GM12878 (cell line): ENCODE results near the gene ITIH1. TPM values are rescaled to one million over a fixed set of nuclear protein-coding genes. Genes with fewer than 3 reads are reported as not detected.

ENCODE experiments used
- ASH2L ChIP-seq: fragments of 300-600, 200-600 bp; sonication (generic); IDR thresholded peaks from 2 replicates; pipeline ENCODE4 v1.6.1; 2017; ENCODE audit warnings: low read depth, mild to moderate bottlenecking, borderline replicate concordance
- BCL3 ChIP-seq: IDR thresholded peaks from 2 replicates; pipeline ENCODE4 v1.6.1; 2011; ENCODE audit warnings: borderline replicate concordance, low read depth, mild to moderate bottlenecking, moderate library complexity, low read length; ENCODE audit not compliant: insufficient read depth, poor library complexity, severe bottlenecking
- CREM ChIP-seq: IDR thresholded peaks from 2 replicates; pipeline ENCODE4 v1.6.1; 2014; ENCODE audit warnings: antibody characterized with exemption, low read depth
- CUX1 ChIP-seq: IDR thresholded peaks from 2 replicates; pipeline ENCODE4 v1.6.1; 2012; ENCODE audit warnings: improper control_type of control experiment, low read depth, low read length; ENCODE audit not compliant: insufficient replicate concordance
- IKZF2 ChIP-seq, 2 experiments: fragments of 450-650 bp; IDR thresholded peaks; 2 replicates each; pipeline ENCODE4 v1.6.1; 2017; ENCODE audit warnings: mild to moderate bottlenecking in 2 of 2, moderate library complexity in 2 of 2
- IRF5 ChIP-seq: fragments of 450-650 bp; IDR thresholded peaks from 2 replicates; pipeline ENCODE4 v1.6.1; 2017; ENCODE audit warnings: borderline replicate concordance
- NKRF ChIP-seq: fragments of 450-650 bp; conservative IDR thresholded peaks from 2 replicates; pipeline ENCODE4 v1.6.1; 2017; ENCODE audit warnings: mild to moderate bottlenecking, moderate library complexity
- PAX5 ChIP-seq: IDR thresholded peaks from 2 replicates; pipeline ENCODE4 v1.6.1; 2011; ENCODE audit warnings: low read depth, low read length, borderline replicate concordance
- PKNOX1 ChIP-seq: fragments of 450-650 bp; IDR thresholded peaks from 2 replicates; pipeline ENCODE4 v1.6.1; 2016; ENCODE audit warnings: mild to moderate bottlenecking
- POLR2A ChIP-seq: IDR thresholded peaks from 2 replicates; pipeline ENCODE4 v1.6.1; 2011; ENCODE audit warnings: low read depth, mild to moderate bottlenecking, low read length
- RCOR1 ChIP-seq: conservative IDR thresholded peaks from 2 replicates; pipeline ENCODE4 v1.6.1; 2012; ENCODE audit warnings: low read depth, low read length, improper control_type of control experiment
- SIX5 ChIP-seq: IDR thresholded peaks from 2 replicates; pipeline ENCODE4 v1.6.1; 2011; ENCODE audit warnings: mild to moderate bottlenecking, low read depth, low read length, moderate library complexity; ENCODE audit not compliant: severe bottlenecking
- YY1 ChIP-seq: IDR thresholded peaks from 2 replicates; pipeline ENCODE4 v1.6.1; 2011; ENCODE audit warnings: low read depth, mild to moderate bottlenecking, low read length
- ZBED1 ChIP-seq: IDR thresholded peaks from 2 replicates; pipeline ENCODE4 v1.6.1; 2016; ENCODE audit warnings: borderline replicate concordance
- ZNF24 ChIP-seq: fragments of 450-650 bp; IDR thresholded peaks from 2 replicates; pipeline ENCODE4 v1.6.1; 2017; ENCODE audit warnings: antibody characterized with exemption, mild to moderate bottlenecking
- polyA plus RNA-seq, 11 experiments: library from polyadenylated mRNA; depleted of rRNA in 4 of 11; unstranded in 6 of 11; stranded (reverse) in 5 of 11; fragments of >200 nt; fragmentation: Nextera tagmentation in 4 of 11; fragmentation: Illumina TruSeq in 1 of 11; extraction: Ambion mirVana in 4 of 11; extraction: Trizol in 1 of 11; gene quantifications; 1 replicate in 1 of 11; 2 replicates in 10 of 11; pipeline versions ENCODE4 v1.2.1 to v1.2.3, GENCODE V29; 2011 to 2016; ENCODE audit warnings: inconsistent platforms in 2 of 11, missing spikeins in 2 of 11, low read depth in 1 of 11
- total RNA-seq, 4 experiments: library from RNA; depleted of rRNA in 3 of 4; stranded (reverse); fragments of >200 nt in 3 of 4; fragmentation: Illumina TruSeq in 1 of 4; extraction: Trizol in 1 of 4; gene quantifications; 2 replicates each; pipeline versions ENCODE4 v1.2.1 to v1.2.3, GENCODE V29; 2013 to 2021

ITIH1 gene
- total and polyA plus RNA-seq, 10 of the 15 experiments (the other 5 are each of a cell fraction or from before 2014, with no cell fraction given) = 0.33 to 0.64 (median 0.44) TPM; not detected in 7

- TF ChIP-seq IKZF2 (IDR thresholded peaks at IDR 0.05) (peak in 1 of 2 experiments; percentile 23; a peak in 2 of 4 replicates), RCOR1 (no peak), POLR2A (peak; percentile 98), ASH2L (no peak), ZNF24 (peak; percentile 31; the same call in 1 of the 2 replicates), ZBED1 (peak; percentile 70; the same call in 1 of the 2 replicates), YY1 (peak; percentile 88), CUX1 (no peak), BCL3 (no peak), SIX5 (peak; percentile 5), CREM (peak; percentile 93), PAX5 (no peak), PKNOX1 (no peak), IRF5 (no peak), NKRF (peak; percentile 98)
Observed at GRCh38 chr3:52770496-52771333, 6.7 kb upstream of the ITIH1 start, which contains the start of gene NEK4 (continued).
